Measurements from ENCODE around the gene LANCL1.

Gene LANCL1

DNA sequence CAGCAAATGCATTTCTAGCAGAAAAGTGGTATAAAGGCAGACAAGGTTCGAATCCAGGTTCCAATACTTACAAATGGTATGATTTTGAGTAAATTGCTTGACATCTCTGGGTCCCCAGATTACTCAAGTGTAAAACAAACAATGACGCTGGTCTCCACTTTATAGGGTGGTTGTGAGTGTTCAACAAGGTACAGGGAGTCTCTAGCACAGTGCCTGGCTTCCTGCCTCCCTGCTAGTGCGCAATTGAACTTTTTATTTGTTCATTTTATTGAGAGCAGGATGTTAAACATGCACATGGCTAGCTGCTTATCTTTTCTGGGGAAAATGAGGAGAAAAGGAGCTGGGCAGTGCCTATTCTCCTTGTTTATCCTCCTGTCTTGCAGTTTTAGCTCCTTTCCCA lies 86.7 kb downstream of the LANCL1 start:
- no peak for DNase-seq

DNA sequence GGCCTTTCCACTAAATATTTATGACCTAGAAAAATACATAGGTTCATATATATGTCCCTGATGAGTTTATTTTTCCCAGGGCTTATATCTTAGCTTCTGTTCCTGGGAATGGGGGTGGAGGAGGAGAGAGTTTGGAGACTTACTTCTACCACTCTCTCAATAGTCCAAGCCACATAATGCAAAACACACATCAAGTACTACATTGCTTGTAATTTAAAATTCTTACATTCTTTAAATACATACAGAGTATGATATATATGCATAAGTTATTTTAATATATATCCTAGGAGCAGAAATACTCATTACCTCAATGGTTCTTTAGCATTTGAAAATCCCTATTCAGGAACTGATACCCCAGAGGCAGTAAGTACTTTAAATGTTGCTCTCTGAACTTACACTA lies 88.4 kb downstream of the LANCL1 start:
- no peak for DNase-seq

DNA sequence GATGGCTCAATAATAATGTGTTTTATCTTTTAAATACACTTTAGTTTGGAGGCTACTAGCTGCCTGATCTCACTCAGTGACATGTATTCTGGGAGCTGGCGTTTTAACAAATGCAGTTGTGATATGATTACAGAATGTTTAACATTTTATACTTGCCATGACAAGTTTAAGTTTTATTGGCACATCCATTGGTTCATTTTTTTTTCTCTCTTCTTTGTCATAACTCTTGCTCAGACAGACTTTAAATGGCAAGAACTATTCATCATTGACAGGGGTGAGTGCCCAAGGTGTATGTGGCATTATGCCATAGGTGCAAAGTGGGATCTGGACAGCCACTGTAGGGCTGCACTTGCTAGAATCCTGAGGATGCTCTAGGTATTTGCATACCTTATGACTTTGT lies 89.5 kb downstream of the LANCL1 start:
- DNase-seq: no peak

Measured in SHP77 treated with DMSO at 0.1 percent for 48 hours (cell line).